GM18499 (cell line): Measurements from ENCODE around the gene PKLR.

Source experiments
- ATAC-seq: cut with Tn5 transposase; IDR thresholded peaks from one replicate; pipeline ENCODE4 v1.9.1; 2021; ENCODE audit warnings: moderate number of reproducible peaks; ENCODE audit not compliant: insufficient read depth, unreplicated experiment

Gene PKLR

GRCh38 chr1:155287987-155288543 lies 13.2 kb downstream of the PKLR start:
- no peak for ATAC-seq

GRCh38 chr1:155286544-155286943 lies 14.7 kb downstream of the PKLR start:
- no peak for ATAC-seq

DNA sequence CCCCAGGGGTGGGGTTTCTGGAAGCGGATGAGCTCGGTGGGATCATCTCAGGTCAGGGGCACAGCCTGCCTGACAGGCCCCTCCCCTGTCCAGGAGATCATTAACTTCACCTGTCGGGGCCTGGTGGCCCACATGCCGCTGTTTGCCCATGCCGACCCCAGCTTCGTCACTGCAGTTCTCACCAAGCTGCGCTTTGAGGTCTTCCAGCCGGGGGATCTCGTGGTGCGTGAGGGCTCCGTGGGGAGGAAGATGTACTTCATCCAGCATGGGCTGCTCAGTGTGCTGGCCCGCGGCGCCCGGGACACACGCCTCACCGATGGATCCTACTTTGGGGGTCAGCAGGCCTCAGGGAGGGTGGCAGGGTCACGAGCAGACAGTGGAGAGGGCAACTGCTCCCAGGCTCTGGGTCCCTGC lies 15.6 kb downstream of the PKLR start:
- ATAC-seq = no peak

DNA sequence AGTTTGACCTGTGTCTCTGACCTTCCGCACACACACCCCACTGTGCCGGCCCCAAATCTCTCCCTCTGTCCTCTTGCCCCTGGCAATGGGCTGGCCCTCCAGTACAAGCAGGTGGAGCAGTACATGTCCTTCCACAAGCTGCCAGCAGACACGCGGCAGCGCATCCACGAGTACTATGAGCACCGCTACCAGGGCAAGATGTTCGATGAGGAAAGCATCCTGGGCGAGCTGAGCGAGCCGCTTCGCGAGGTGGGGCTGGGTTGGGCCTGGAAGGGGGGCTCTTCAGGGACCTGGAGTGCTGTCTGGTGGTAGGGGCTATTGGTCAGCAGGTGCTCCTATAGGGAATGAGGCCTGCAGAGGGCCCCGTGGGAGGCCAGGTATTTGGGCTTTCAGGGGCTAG lies 16.2 kb downstream of the PKLR start:
- no peak for ATAC-seq

GRCh38 chr1:155284476-155284875 lies 16.8 kb downstream of the PKLR start:
- ATAC-seq = no peak

- ATAC-seq = no peak
These were observed 18.6 kb downstream of the PKLR start for GRCh38 chr1:155282488-155283091.

DNA sequence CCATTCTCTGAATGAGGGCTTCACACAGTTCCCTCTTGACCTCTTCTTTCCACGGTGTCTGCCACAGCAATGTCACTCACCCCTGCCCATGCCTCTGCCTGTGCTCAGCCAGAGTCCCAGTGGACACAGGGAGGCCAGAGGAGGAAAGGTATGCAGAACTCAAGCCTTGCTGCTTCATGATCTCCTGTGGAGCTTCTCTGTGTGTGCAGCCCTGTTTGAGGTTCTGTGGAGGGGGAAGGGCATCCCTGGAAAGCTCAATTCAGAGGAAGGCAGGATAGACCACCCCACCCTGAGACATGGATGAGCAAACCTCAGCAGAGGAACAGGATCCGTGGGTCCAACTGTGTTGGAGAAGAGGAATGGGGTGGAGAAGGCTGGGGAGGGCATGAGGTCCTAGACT lies 22.0 kb downstream of the PKLR start:
- ATAC-seq = no peak

GRCh38 chr1:155278689-155279160 lies 22.5 kb downstream of the PKLR start:
- ATAC-seq = no peak

- ATAC-seq = no peak
These were observed 23.1 kb downstream of the PKLR start for GRCh38 chr1:155277902-155278688.

DNA sequence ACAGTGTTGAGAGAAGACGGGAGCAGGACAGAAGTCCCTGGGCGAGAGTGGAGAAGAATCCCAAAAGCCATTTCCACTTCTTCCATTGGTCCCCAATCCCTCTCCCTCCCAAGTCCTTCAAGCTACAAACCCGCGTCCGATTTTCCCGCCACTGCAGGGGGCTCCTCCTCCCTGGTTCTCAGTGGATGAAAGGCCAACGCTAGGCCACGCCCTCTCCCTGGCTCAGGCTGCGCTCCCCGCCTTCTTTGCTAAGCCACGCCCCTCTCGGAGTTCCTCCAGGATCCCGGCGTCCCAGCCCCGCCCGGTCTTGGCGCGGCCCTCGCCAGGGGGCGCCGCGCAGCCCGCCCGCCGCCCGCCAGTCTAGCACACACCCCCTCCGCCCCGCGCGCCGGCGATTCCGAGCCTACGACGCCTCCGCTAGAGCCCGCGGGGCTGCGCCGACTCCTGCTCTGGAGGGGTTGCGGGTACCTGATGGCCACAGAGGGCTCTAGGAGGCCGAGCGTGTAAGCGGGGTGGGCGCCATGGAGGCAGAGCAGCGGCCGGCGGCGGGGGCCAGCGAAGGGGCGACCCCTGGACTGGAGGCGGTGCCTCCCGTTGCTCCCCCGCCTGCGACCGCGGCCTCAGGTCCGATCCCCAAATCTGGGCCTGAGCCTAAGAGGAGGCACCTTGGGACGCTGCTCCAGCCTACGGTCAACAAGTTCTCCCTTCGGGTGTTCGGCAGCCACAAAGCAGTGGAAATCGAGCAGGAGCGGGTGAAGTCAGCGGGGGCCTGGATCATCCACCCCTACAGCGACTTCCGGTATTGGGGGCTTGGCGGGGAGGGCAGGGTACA lies 24.0 kb downstream of the PKLR start, which contains the start of gene HCN3:
HCN3 (plus strand) TSS at position 394 of the 832 bp plus-strand sequence; CDS start at position 522, 128 bp downstream.
- no peak for ATAC-seq

- peak; percentile 43 for ATAC-seq
These were observed 27.6 kb downstream of the PKLR start, which contains the start of gene CLK2 for GRCh38 chr1:155273343-155274245. Gene CLK2, minus strand, starts transcription at chr1:155273504. Its CDS starts 2,527 bp downstream, at chr1:155270977.

DNA sequence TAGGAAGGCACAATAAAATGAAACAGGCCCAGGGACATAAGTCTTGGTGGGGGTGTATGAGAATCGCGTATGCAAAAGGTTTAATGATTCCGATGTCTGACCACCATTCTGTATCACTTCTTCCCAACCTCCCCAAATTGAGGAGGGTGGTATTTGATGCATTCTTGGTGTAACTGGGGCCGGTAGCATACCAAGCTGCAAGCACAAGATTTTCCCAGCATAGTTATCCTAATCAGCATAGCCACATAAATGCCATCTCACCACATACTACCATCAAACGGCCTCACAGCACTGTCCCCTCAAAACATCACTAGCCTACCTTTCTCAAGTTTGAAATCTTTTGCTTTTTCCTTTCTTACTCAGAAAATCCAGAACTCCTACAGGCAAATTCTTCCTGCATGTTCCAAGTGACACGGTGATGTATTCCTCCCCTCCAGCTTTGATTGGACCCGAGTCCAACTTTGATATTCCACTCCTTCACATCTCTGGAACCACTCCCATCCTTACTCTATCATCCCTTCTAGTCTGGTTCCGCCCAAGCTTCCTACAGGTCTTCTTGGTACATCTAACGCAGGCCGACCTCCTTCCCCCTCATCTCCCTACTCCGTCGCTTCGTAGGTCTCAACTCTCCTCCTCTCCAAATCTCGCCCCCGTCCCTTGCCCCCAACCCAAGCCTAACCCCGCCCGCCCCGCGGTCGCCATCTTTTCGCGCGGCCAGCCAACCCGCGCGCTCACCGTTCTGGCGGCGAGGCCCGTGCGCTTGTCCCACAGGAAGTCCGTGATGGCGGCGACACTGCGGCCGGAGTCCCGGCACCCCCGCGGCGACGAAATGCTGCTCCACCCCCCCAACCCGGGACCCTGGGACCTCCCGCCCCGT lies 28.5 kb downstream of the PKLR start:
- ATAC-seq = peak; percentile 9

DNA sequence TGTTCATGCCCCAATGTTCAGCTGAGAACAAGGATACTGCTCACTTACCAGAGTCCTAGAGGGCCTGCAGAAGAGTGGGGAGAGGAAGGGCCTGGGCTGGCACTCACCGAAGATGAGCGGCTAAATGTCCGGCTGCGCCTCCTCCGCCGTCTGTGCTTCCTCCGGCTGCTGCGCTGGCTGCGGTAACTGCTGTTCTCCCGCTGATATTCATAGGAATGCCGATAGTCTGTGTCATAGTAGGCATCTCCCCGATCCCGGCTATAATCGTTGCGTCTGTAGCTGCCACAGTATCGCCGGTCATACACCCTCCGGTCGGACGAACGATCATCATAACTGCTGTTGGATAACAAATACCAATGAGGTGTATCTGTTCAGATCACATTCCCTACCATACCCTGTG lies 31.9 kb downstream of the PKLR start:
- no peak for ATAC-seq

- ATAC-seq = no peak
These were observed 32.6 kb downstream of the PKLR start for GRCh38 chr1:155268630-155269029.

DNA sequence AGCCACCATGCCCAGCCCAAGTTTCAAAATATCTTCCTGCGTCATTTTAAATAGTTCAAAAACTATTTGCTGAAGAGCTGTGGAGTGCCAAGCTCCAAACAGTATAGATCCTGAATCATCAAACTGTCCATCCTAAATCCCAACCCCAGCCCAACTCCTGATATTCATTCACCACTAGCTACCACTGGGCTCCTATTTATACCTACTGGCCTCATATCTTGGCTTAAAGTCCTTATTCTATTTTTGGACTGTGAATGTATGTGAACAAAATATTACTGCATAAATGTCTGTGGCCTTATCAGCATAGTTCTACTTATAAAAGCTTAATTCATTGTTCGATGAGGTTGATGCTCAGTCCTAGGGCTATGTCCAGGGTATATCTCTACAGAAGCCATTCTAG lies 33.9 kb downstream of the PKLR start:
- ATAC-seq = no peak

DNA sequence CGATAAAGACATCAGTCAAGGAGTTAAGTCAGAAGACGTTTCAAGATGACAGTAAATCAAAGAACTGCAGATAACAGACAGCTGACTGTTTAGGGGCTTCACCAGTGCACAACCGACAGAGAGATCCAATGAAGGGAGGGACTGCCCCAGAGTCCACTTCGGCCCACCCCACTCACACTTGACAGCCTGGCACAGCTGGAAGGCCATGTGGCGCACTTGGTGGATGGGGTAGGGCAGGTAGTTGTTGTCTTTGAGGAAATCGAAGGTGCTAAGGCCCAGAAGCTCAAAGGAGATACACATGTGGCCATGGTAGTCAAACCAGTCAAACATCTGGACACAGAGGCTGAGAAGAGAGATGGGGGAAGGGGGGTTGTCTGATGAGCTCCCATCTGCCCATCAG lies 34.7 kb downstream of the PKLR start:
- ATAC-seq = no peak

GRCh38 chr1:155263067-155263466 lies 38.2 kb downstream of the PKLR start:
- no peak for ATAC-seq

DNA sequence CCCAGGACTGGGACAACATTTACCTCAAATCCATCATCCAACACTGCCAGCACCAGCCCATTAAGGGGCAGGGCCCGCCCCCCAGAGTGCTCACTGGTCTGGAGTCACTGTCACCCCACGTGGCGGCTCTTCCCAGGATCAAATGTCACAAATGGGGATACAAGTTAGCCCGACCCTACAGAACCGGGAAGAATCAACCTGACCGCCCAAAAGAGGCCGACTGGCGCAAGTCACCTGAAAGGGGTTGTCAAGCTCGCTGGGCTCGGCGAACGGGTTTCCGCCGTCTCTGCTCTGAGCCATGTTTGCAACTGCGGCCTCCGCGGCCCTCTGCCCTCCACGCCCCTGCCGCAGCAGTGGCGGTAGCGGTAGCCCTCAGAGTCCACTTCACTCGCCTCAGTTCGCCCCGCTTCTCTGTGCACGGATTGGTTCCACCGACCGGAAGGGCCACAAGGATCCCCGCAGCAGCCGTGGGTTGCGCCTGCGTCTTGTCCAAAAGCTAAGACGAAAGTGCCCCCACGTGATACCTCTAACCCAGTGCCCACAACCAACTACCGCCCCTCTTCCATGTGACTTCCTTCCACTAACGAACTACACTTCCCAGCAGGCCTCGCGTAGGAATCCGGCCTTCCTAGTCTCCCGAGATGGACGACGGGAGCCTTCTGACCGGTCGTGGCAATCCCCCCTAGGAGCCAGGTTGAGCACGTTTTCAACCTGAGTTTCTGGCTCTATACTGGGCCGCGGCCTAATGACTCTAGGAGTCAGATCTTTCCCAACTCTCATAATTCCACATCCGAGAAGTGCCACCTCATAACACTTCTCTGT lies 39.2 kb downstream of the PKLR start, which contains the start of gene SCAMP3:
SCAMP3 (minus strand) TSS at position 509 of the 822 bp plus-strand sequence; CDS start at position 300, 209 bp downstream.
- ATAC-seq = peak; percentile 71
